ENCODE results near the gene UGDH.
"Not testable (repeated sequence)": the region's sequence is repeated elsewhere in the genome, so short reads cannot be mapped to it uniquely, and the experiment has no call there.

DNA sequence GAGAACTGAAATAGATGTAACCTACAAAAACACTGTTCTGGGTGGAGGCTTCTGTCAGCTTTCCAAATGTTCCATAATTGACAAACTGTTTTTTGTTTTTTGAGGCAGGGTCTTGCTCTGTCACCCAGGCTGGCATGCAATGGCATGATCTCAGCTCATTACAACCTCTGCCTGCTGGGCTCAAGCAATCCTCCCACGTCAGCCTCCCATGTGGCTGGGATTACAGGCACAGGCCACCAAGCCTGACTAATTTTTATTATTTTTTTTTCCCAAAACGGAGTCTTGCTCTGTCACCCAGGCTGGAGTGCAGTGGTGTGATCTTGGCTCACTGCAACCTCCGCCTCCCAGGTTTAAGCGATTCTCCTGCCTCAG, 24.6 kb downstream of the UGDH start:
- not testable (repeated sequence) for TF ChIP-seq ZNF274 (IDR thresholded peaks at IDR 0.05; ENCODE audit: low read depth, low read length); YY1 (IDR thresholded peaks at IDR 0.05; ENCODE audit: insufficient read depth, insufficient read length)
